Skin of body (tissue), 2 donors: ENCODE results near the gene ULK1. TPM values are rescaled to one million over a fixed set of nuclear protein-coding genes. Genes with fewer than 3 reads are reported as not detected.

Experiments used
- DNase-seq: peaks from one replicate; lab custom pipeline; 2025; lab: John Stamatoyannopoulos, UW
- total RNA-seq: library from RNA; depleted of rRNA; stranded (reverse); fragments of >200 nt; gene quantifications from one replicate; pipeline ENCODE4 v1.2.3, GENCODE V29; 2014

ULK1 gene
- total RNA-seq, 1 donor from 2014 or later: 12.3 TPM

- DNase-seq: no peak
Observed at GRCh38 chr12:131907379-131908091, 13.1 kb downstream of the ULK1 start.

GRCh38 chr12:131908092-131909080 lies 14.0 kb downstream of the ULK1 start:
- no peak for DNase-seq

GRCh38 chr12:131909081-131909751 lies 14.8 kb downstream of the ULK1 start:
- DNase-seq: no peak

- no peak for DNase-seq
Observed at GRCh38 chr12:131909752-131910219, 15.4 kb downstream of the ULK1 start.

GRCh38 chr12:131910302-131911027 lies 16.0 kb downstream of the ULK1 start:
- DNase-seq: no peak

GRCh38 chr12:131911028-131911650 lies 16.7 kb downstream of the ULK1 start:
- DNase-seq: no peak

GRCh38 chr12:131911851-131912477 lies 17.5 kb downstream of the ULK1 start:
- DNase-seq: no peak

GRCh38 chr12:131912518-131913274 lies 18.3 kb downstream of the ULK1 start:
- no peak for DNase-seq

GRCh38 chr12:131913666-131914065 lies 19.2 kb downstream of the ULK1 start:
- no peak for DNase-seq

GRCh38 chr12:131914179-131914702 lies 19.8 kb downstream of the ULK1 start:
- DNase-seq: no peak

GRCh38 chr12:131915000-131915689 lies 20.7 kb downstream of the ULK1 start:
- DNase-seq: no peak

- no peak for DNase-seq
Observed at GRCh38 chr12:131915823-131916222, 21.4 kb downstream of the ULK1 start.

GRCh38 chr12:131916306-131917138 lies 22.1 kb downstream of the ULK1 start:
- DNase-seq: no peak

GRCh38 chr12:131917139-131917710 lies 22.8 kb downstream of the ULK1 start:
- DNase-seq: no peak

- no peak for DNase-seq
Observed at GRCh38 chr12:131917711-131918306, 23.4 kb downstream of the ULK1 start.

- DNase-seq: no peak
Observed at GRCh38 chr12:131918311-131919050, 24.1 kb downstream of the ULK1 start.
